Testis (tissue), 2 donors: ENCODE data around the gene UNC93B1.

Experiments used
- CTCF ChIP-seq, 3 experiments: fragments of 450-650 bp in 2 of 3; fragments of 200-600 bp in 1 of 3; sonication (generic) in 1 of 3; IDR thresholded peaks; one replicate each; pipeline ENCODE4 v1.5.1; 2016 to 2019; ENCODE audit warnings: antibody characterized with exemption in 3 of 3, mild to moderate bottlenecking in 2 of 3, moderate library complexity in 1 of 3
- POLR2A ChIP-seq: fragments of 450-650 bp; IDR thresholded peaks from one replicate; pipeline ENCODE4 v1.6.1; 2017; ENCODE audit warnings: antibody characterized with exemption, mild to moderate bottlenecking, moderate library complexity

- TF ChIP-seq CTCF (IDR thresholded peaks at IDR 0.05) (no peak), POLR2A (no peak)
These were observed 40.4 kb upstream of the UNC93B1 start for GRCh38 chr11:68044145-68044813.
